Upper lobe of left lung (tissue), 6 donors: Measurements from ENCODE around the gene BNIPL. TPM values are rescaled to one million over a fixed set of nuclear protein-coding genes. Genes with fewer than 3 reads are reported as not detected.

ENCODE experiments used
- ATAC-seq, 2 donors: fragments of 200-7000 bp; cut with Tn5 transposase; one replicate each; pipeline ENCODE4 v1.9.1; 2022; ENCODE audit warnings: mild to moderate bottlenecking in 2 of 2, moderate library complexity in 2 of 2; ENCODE audit not compliant: low FRiP score in 2 of 2
- DNase-seq, 2 donors: peaks; one replicate each; pipeline ENCODE4 v3.0.0-alpha.2; 2019 to 2020
- H3K27ac ChIP-seq, 4 donors: fragments of 200-600 bp; sonication (generic); one replicate each; pipeline ENCODE4 v1.5.1; 2016 to 2019
- H3K27me3 ChIP-seq, 4 donors: fragments of 200-600 bp; sonication (generic); one replicate each; pipeline ENCODE4 v1.5.1; 2017 to 2019
- H3K36me3 ChIP-seq, 4 donors: fragments of 200-600 bp; sonication (generic); one replicate each; pipeline ENCODE4 v1.5.1; 2016 to 2019
- H3K4me1 ChIP-seq, 4 donors: fragments of 200-600 bp; sonication (generic); one replicate each; pipeline ENCODE4 v1.5.1; 2018 to 2019
- H3K4me3 ChIP-seq, 4 donors: fragments of 200-600 bp; sonication (generic); one replicate each; pipeline ENCODE4 v1.5.1; 2017 to 2019; ENCODE audit warnings: mild to moderate bottlenecking in 2 of 4, moderate library complexity in 1 of 4
- H3K9me3 ChIP-seq, 4 donors: fragments of 200-600 bp; sonication (generic); one replicate each; pipeline ENCODE4 v1.5.1; 2018 to 2019
- CTCF ChIP-seq, 6 experiments: fragments of 450-650 bp in 4 of 6; fragments of 200-600 bp in 2 of 6; sonication (generic) in 2 of 6; IDR thresholded peaks; one replicate each; pipeline ENCODE4 v1.5.1; 2016 to 2019; ENCODE audit warnings: antibody characterized with exemption in 6 of 6
- EP300 ChIP-seq, 4 donors: sonication (generic); formaldehyde crosslinking; IDR thresholded peaks; one replicate each; pipeline ENCODE4 v1.5.1; 2017; ENCODE audit warnings: antibody characterized with exemption in 4 of 4, control low read depth in 2 of 4
- POLR2A ChIP-seq, 4 donors: fragments of 450-650 bp; IDR thresholded peaks; one replicate each; pipeline ENCODE4 v1.5.1; 2016 to 2017; ENCODE audit warnings: antibody characterized with exemption in 4 of 4, mild to moderate bottlenecking in 2 of 4
- POLR2AphosphoS5 ChIP-seq, 2 donors: sonication (generic); formaldehyde crosslinking; IDR thresholded peaks; one replicate each; pipeline ENCODE4 v1.5.1; 2017; ENCODE audit warnings: antibody characterized with exemption in 2 of 2
- WGBS, 2 donors: methylation state at CpG; one replicate each; pipeline ENCODE4 v1.1.5; 2017 to 2018; 5-methylcytosine and 5-hydroxymethylcytosine counted together
- total RNA-seq, 6 donors: library from RNA; depleted of rRNA in 4 of 6; stranded (reverse); fragments of >200 nt in 4 of 6; gene quantifications; one replicate each; pipeline versions ENCODE4 v1.1.0 to v1.2.1, GENCODE V29; 2016 to 2021
- donor health status: DM: no; HTN: no; CAD: no; lungs with moderate emphysema.
- donor health status: DM: no; HTN: yes; CAD: no; lungs with severe emphysema.

Gene BNIPL
- total RNA-seq, 6 donors from 2014 or later: 2.3 to 213 (median 11.7) TPM

- no peak overlapping the region for H3K27ac ChIP-seq
- H3K4me1 ChIP-seq: peaks cover 6 to 16% (median 11%) of the 10 kb centered on the region in 4 donors
- no peaks in the 10 kb centered on the region for H3K27me3 ChIP-seq
- no peak for DNase-seq
- H3K9me3 ChIP-seq: no peaks in the 10 kb centered on the region
- H3K36me3 ChIP-seq: no peaks in the 10 kb centered on the region
- no peak overlapping the region for H3K4me3 ChIP-seq
- no peak for TF ChIP-seq EP300 (IDR thresholded peaks at IDR 0.05)
- TF ChIP-seq POLR2A (IDR thresholded peaks at IDR 0.05): no peak
- TF ChIP-seq CTCF (IDR thresholded peaks at IDR 0.05): no peak
- TF ChIP-seq POLR2AphosphoS5 (IDR thresholded peaks at IDR 0.05): no peak
- no peak for ATAC-seq
These were observed 28.8 kb downstream of the BNIPL start for GRCh38 chr1:151065089-151065645.

GRCh38 chr1:151067185-151067584 lies 30.8 kb downstream of the BNIPL start:
- DNase-seq (no peak), ATAC-seq (no peak)
- no peak overlapping the region for H3K27ac ChIP-seq
- H3K4me3 ChIP-seq: no peak overlapping the region
- H3K9me3 ChIP-seq: no peaks in the 10 kb centered on the region
- H3K27me3 ChIP-seq: no peaks in the 10 kb centered on the region
- H3K36me3 ChIP-seq: no peaks in the 10 kb centered on the region
- 90 to 92% methylated on average over 4 of the region's 4 CpGs for WGBS, 2 donors
- H3K4me1 ChIP-seq: peaks cover 9 to 21% (median 13%) of the 10 kb centered on the region in 4 donors
- TF ChIP-seq CTCF (IDR thresholded peaks at IDR 0.05) (no peak), POLR2A (IDR thresholded peaks at IDR 0.05) (no peak), POLR2AphosphoS5 (IDR thresholded peaks at IDR 0.05) (no peak), EP300 (IDR thresholded peaks at IDR 0.05) (no peak)

GRCh38 chr1:151069103-151069486 lies 32.7 kb downstream of the BNIPL start:
- H3K27me3 ChIP-seq: no peaks in the 10 kb centered on the region
- peaks cover 9 to 25% (median 15%) of the 10 kb centered on the region in 4 donors for H3K4me1 ChIP-seq
- H3K36me3 ChIP-seq: no peaks in the 10 kb centered on the region
- H3K4me3 ChIP-seq: no peak overlapping the region
- DNase-seq (no peak), ATAC-seq (no peak)
- WGBS, 2 donors: 63 to 71% methylated on average over 5 of the region's 5 CpGs
- no peaks in the 10 kb centered on the region for H3K9me3 ChIP-seq
- TF ChIP-seq POLR2AphosphoS5 (IDR thresholded peaks at IDR 0.05) (no peak), POLR2A (IDR thresholded peaks at IDR 0.05) (no peak), CTCF (IDR thresholded peaks at IDR 0.05) (no peak), EP300 (IDR thresholded peaks at IDR 0.05) (no peak)
- peak overlapping the region in 3 of 4 donors; percentile 9 to 99 (median 97) for H3K27ac ChIP-seq

- peak within 1 kb of the TSS; percentile 54 to 96 (median 84) for H3K4me3 ChIP-seq
- H3K27ac ChIP-seq: peak within 1 kb of the TSS; percentile 96 to 99 (median 98)
- TF ChIP-seq POLR2A (IDR thresholded peaks at IDR 0.05) (peak in 3 of 4 donors; percentile 47 to 73 (median 63)), EP300 (IDR thresholded peaks at IDR 0.05) (no peak), POLR2AphosphoS5 (IDR thresholded peaks at IDR 0.05) (peak; percentile 83 to 89), CTCF (IDR thresholded peaks at IDR 0.05) (peak; percentile 69 to 95 (median 84))
- no peaks in the 10 kb centered on the region for H3K36me3 ChIP-seq
- WGBS, 2 donors: 0 to 1% methylated on average over 47 to 49 of the region's 50 CpGs
- ATAC-seq: peak; percentile 96 to 99
- peak; percentile 95 to 98 for DNase-seq
- no peaks in the 10 kb centered on the region for H3K9me3 ChIP-seq
- H3K4me1 ChIP-seq: peaks cover 9 to 25% (median 15%) of the 10 kb centered on the region in 4 donors
- no peaks in the 10 kb centered on the region for H3K27me3 ChIP-seq
These were observed 34.3 kb downstream of the BNIPL start, which contains the start of gene GABPB2 for GRCh38 chr1:151070474-151071276. Gene GABPB2, plus strand, starts transcription at chr1:151070761. Its CDS starts 17,429 bp downstream, at chr1:151088190.
